BE2C (cell line): ENCODE measurements around the gene PIP5K1C.
"Not testable (repeated sequence)": the region's sequence is repeated elsewhere in the genome, so short reads cannot be mapped to it uniquely, and the experiment has no call there.

Experiments
- DNase-seq: peaks from one replicate; pipeline ENCODE4 v3.0.0-alpha.2; 2020
- H3K27me3 ChIP-seq: fragments of 250-450 bp; sonication (Bioruptor Pico); 2 replicates; pipeline ENCODE4 v1.5.1; 2020; ENCODE audit warnings: mild to moderate bottlenecking
- H3K36me3 ChIP-seq: fragments of 250-450 bp; sonication (Bioruptor Pico); 2 replicates; pipeline ENCODE4 v1.5.1; 2020; ENCODE audit warnings: mild to moderate bottlenecking
- H3K4me1 ChIP-seq: fragments of 250-450 bp; sonication (Bioruptor Pico); 2 replicates; pipeline ENCODE4 v1.5.1; 2020
- H3K4me3 ChIP-seq: 2 replicates; pipeline ENCODE4 v1.5.1; 2011; ENCODE audit warnings: low read depth, low read length
- H3K9me3 ChIP-seq: fragments of 250-450 bp; sonication (Bioruptor Pico); 2 replicates; pipeline ENCODE4 v1.5.1; 2020
- CTCF ChIP-seq: IDR thresholded peaks from 2 replicates; pipeline ENCODE4 v1.5.1; 2012; ENCODE audit warnings: mild to moderate bottlenecking, low read depth, low read length

The PIP5K1C gene

GRCh38 chr19:3648037-3648905 is 52.0 kb downstream of the PIP5K1C start:
- no peaks in the 10 kb centered on the region for H3K9me3 ChIP-seq
- no peaks in the 10 kb centered on the region for H3K27me3 ChIP-seq
- H3K36me3 ChIP-seq = no peaks in the 10 kb centered on the region; the same call in none of the 2 replicates
- H3K4me1 ChIP-seq = no peaks in the 10 kb centered on the region; the same call in 1 of the 2 replicates
- no peak for DNase-seq
- no peak for TF ChIP-seq CTCF
- H3K4me3 ChIP-seq = no peak overlapping the region

- H3K27me3 ChIP-seq, H3K36me3 ChIP-seq, H3K4me1 ChIP-seq, H3K4me3 ChIP-seq, H3K9me3 ChIP-seq, DNase-seq: not testable (repeated sequence)
Measured at GRCh38 chr19:3647102-3647501, 53.2 kb downstream of the PIP5K1C start.

- Histone ChIP-seq H3K4me1 (no peaks in the 10 kb centered on the region; the same call in 1 of the 2 replicates), H3K4me3 (no peak overlapping the region), H3K27me3 (no peaks in the 10 kb centered on the region), H3K36me3 (no peaks in the 10 kb centered on the region; the same call in 1 of the 2 replicates), H3K9me3 (no peaks in the 10 kb centered on the region)
- no peak for TF ChIP-seq CTCF
- no peak for DNase-seq
Measured at GRCh38 chr19:3646336-3647092, 53.8 kb downstream of the PIP5K1C start.

- Histone ChIP-seq H3K4me1 (no peaks in the 10 kb centered on the region; the same call in 1 of the 2 replicates), H3K36me3 (no peaks in the 10 kb centered on the region; the same call in 1 of the 2 replicates), H3K9me3 (no peaks in the 10 kb centered on the region), H3K27me3 (no peaks in the 10 kb centered on the region), H3K4me3 (no peak overlapping the region)
- no peak for TF ChIP-seq CTCF
- DNase-seq = no peak
Measured at GRCh38 chr19:3645726-3646125, 54.5 kb downstream of the PIP5K1C start.

- DNase-seq = no peak
- no peak overlapping the region for H3K4me3 ChIP-seq
- no peaks in the 10 kb centered on the region; the same call in 1 of the 2 replicates for H3K36me3 ChIP-seq
- TF ChIP-seq CTCF = no peak
- H3K4me1 ChIP-seq = no peaks in the 10 kb centered on the region; the same call in 1 of the 2 replicates
- H3K9me3 ChIP-seq = no peaks in the 10 kb centered on the region
- no peaks in the 10 kb centered on the region for H3K27me3 ChIP-seq
Measured at GRCh38 chr19:3645067-3645396, 55.2 kb downstream of the PIP5K1C start.

- H3K4me3 ChIP-seq = no peak overlapping the region
- H3K9me3 ChIP-seq = no peaks in the 10 kb centered on the region
- no peaks in the 10 kb centered on the region; the same call in 1 of the 2 replicates for H3K36me3 ChIP-seq
- no peak for TF ChIP-seq CTCF
- H3K27me3 ChIP-seq = no peaks in the 10 kb centered on the region
- peak; percentile 47 for DNase-seq
- H3K4me1 ChIP-seq = no peaks in the 10 kb centered on the region; the same call in 1 of the 2 replicates
Measured at GRCh38 chr19:3644351-3645066, 55.8 kb downstream of the PIP5K1C start.
